IMR-90 (cell line): ENCODE results near the gene CNTNAP3. TPM values are rescaled to one million over a fixed set of nuclear protein-coding genes. Genes with fewer than 3 reads are reported as not detected.
"Not testable (repeated sequence)": the region's sequence is repeated elsewhere in the genome, so short reads cannot be mapped to it uniquely, and the experiment has no call there.

Experiments
- ATAC-seq: fragments of 200-7000 bp; cut with Tn5 transposase; 2 replicates; pipeline ENCODE4 v1.9.1; 2020; ENCODE audit warnings: low read depth, mild to moderate bottlenecking, moderate library complexity
- BruUV-seq: library from RNA; stranded (reverse); fragments of 400-500 nt; replicated peaks from 2 replicates; lab custom pipeline; 2021; lab: Mats Ljungman, UMichigan
- CTCF ChIA-PET: fragments of 300-600 bp; formaldehyde crosslinking; extraction: SDS; loops from one replicate; lab custom pipeline; 2021; ENCODE audit warnings: antibody characterized with exemption; lab: Yijun Ruan, JAX
- POLR2A ChIA-PET: fragments of 300-600 bp; sonication (Branson Sonifier 250); formaldehyde crosslinking; loops from one replicate; lab custom pipeline; 2022; ENCODE audit warnings: antibody characterized with exemption; ENCODE audit not compliant: unreplicated experiment; lab: Charles Lee
- DNase-seq: peaks from one replicate; pipeline ENCODE4 v3.0.0; 2013
- H2AFZ ChIP-seq: replicated peaks from 2 replicates; pipeline ENCODE3; 2013; ENCODE audit warnings: low read length, mild to moderate bottlenecking; ENCODE audit not compliant: poor library complexity
- H2AK5ac ChIP-seq: 2 replicates; pipeline ENCODE4 v1.6.1; 2013; ENCODE audit warnings: low read depth, low read length, inconsistent platforms
- H2AK9ac ChIP-seq: replicated peaks from 2 replicates; pipeline ENCODE3; 2013; ENCODE audit warnings: mild to moderate bottlenecking, low read depth, low read length, moderate library complexity; ENCODE audit not compliant: poor library complexity
- H2BK120ac ChIP-seq: 2 replicates; pipeline ENCODE4 v1.6.1; 2013; ENCODE audit warnings: low read depth, low read length, inconsistent platforms
- H2BK15ac ChIP-seq: 3 replicates; pipeline ENCODE4 v1.6.1; 2013; ENCODE audit warnings: low read depth, low read length, inconsistent platforms
- H2BK20ac ChIP-seq: 2 replicates; pipeline ENCODE4 v1.6.1; 2013; ENCODE audit warnings: low read depth, mild to moderate bottlenecking, inconsistent platforms, low read length, moderate library complexity
- H2BK5ac ChIP-seq: 2 replicates; pipeline ENCODE4 v1.6.1; 2013; ENCODE audit warnings: mild to moderate bottlenecking, low read depth, low read length, inconsistent platforms; ENCODE audit not compliant: poor library complexity, severe bottlenecking
- H3K14ac ChIP-seq: replicated peaks from 2 replicates; pipeline ENCODE4 v1.6.1; 2013; ENCODE audit warnings: low read depth, low read length, inconsistent platforms
- H3K18ac ChIP-seq: 2 replicates; pipeline ENCODE4 v1.6.1; 2013; ENCODE audit warnings: low read depth, low read length, control low read depth
- H3K23ac ChIP-seq: 2 replicates; pipeline ENCODE4 v1.6.1; 2013; ENCODE audit warnings: low read depth, low read length, inconsistent platforms
- H3K27ac ChIP-seq: 2 replicates; pipeline ENCODE4 v1.5.1; 2013; ENCODE audit warnings: mild to moderate bottlenecking, control low read depth, low read length; ENCODE audit not compliant: insufficient read depth
- H3K27me3 ChIP-seq: 2 replicates; pipeline ENCODE4 v1.6.1; 2013; ENCODE audit warnings: low read length; ENCODE audit not compliant: control insufficient read depth, insufficient read depth
- H3K36me3 ChIP-seq: 2 replicates; pipeline ENCODE4 v1.6.1; 2013; ENCODE audit warnings: low read length, mixed read lengths; ENCODE audit not compliant: control insufficient read depth, insufficient read depth
- H3K4ac ChIP-seq: 2 replicates; pipeline ENCODE4 v1.6.1; 2013; ENCODE audit warnings: low read depth, low read length, inconsistent platforms
- H3K4me1 ChIP-seq: 2 replicates; pipeline ENCODE4 v1.6.1; 2013; ENCODE audit warnings: low read length, mixed read lengths; ENCODE audit not compliant: control insufficient read depth, insufficient read depth
- H3K4me2 ChIP-seq: 2 replicates; pipeline ENCODE4 v1.6.1; 2013; ENCODE audit warnings: low read depth, mild to moderate bottlenecking, control low read depth, low read length, moderate library complexity
- H3K4me3 ChIP-seq: 2 replicates; pipeline ENCODE4 v1.5.1; 2013; ENCODE audit warnings: low read depth, mild to moderate bottlenecking, control low read depth, low read length, moderate library complexity; ENCODE audit not compliant: insufficient read depth
- H3K56ac ChIP-seq: 2 replicates; pipeline ENCODE4 v1.6.1; 2013; ENCODE audit warnings: low read length, inconsistent platforms; ENCODE audit not compliant: insufficient read depth; ENCODE audit errors: extremely low read depth
- H3K79me1 ChIP-seq, 2 experiments: 2 replicates each; pipeline ENCODE4 v1.6.1; 2013; ENCODE audit warnings: low read length in 2 of 2, inconsistent platforms in 1 of 2, low read depth in 1 of 2
- H3K9ac ChIP-seq: 2 replicates; pipeline ENCODE4 v1.6.1; 2013; ENCODE audit warnings: low read depth, low read length, control low read depth
- H3K9me1 ChIP-seq: 2 replicates; pipeline ENCODE4 v1.6.1; 2013; ENCODE audit warnings: low read length, inconsistent platforms; ENCODE audit not compliant: insufficient read depth
- H3K9me3 ChIP-seq: 2 replicates; pipeline ENCODE4 v1.6.1; 2013; ENCODE audit warnings: low read length; ENCODE audit not compliant: control insufficient read depth, insufficient read depth
- H4K20me1 ChIP-seq: 2 replicates; pipeline ENCODE4 v1.6.1; 2013; ENCODE audit warnings: low read length, inconsistent platforms; ENCODE audit not compliant: insufficient read depth
- H4K5ac ChIP-seq: 2 replicates; pipeline ENCODE4 v1.6.1; 2013; ENCODE audit warnings: mild to moderate bottlenecking, low read depth, low read length, control low read depth
- H4K8ac ChIP-seq, 2 experiments: 2 replicates each; pipeline ENCODE4 v1.6.1; 2013; ENCODE audit warnings: low read depth in 2 of 2, low read length in 2 of 2, control low read depth in 1 of 2, inconsistent platforms in 1 of 2
- H4K91ac ChIP-seq: 2 replicates; pipeline ENCODE4 v1.6.1; 2013; ENCODE audit warnings: low read depth, low read length, inconsistent platforms; ENCODE audit not compliant: insufficient read depth
- WGBS, 2 experiments: methylation state at CpG; one replicate each; pipeline versions ENCODE4 v1.1.5 to v1.1.7; 2013; ENCODE audit warnings: missing lambda C conversion rate in 2 of 2; ENCODE audit not compliant: insufficient read length in 1 of 2; ENCODE audit errors: extremely low coverage in 2 of 2; 5-methylcytosine and 5-hydroxymethylcytosine counted together
- dilution Hi-C: fragments of 300-500 bp; cut with HindIII; formaldehyde crosslinking; loops from one replicate; pipeline ENCODE4 v1.14.3; 2018; ENCODE audit warnings: low sequenced_read_pairs; ENCODE audit not compliant: unreplicated experiment
- in situ Hi-C: fragments of 300-500 bp; cut with MboI; formaldehyde crosslinking; loops from 3 replicates; pipeline ENCODE4 v1.14.3; 2019; ENCODE audit warnings: low sequenced_read_pairs, inconsistent platforms, mixed read lengths
- intact Hi-C: fragments of 100-400 bp; cut with micrococcal nuclease; formaldehyde crosslinking; loops from 2 replicates; pipeline ENCODE4 v1.10.0; 2022
- polyA plus RNA-seq, 3 experiments: library from polyadenylated mRNA; depleted of rRNA; stranded (reverse); fragments of >200 nt; gene quantifications; 2 replicates each; pipeline ENCODE4 v1.2.3, GENCODE V29; 2012; ENCODE audit warnings: low replicate concordance in 1 of 3
- total RNA-seq: library from RNA; depleted of rRNA; stranded (reverse); fragments of >200 nt; gene quantifications from 2 replicates; pipeline ENCODE4 v1.2.3, GENCODE V29; 2012

CNTNAP3 gene
- total and polyA plus RNA-seq, 2 of the 4 experiments (the other 2 are of a cell fraction): 0.90 to 1.2 TPM

DNA sequence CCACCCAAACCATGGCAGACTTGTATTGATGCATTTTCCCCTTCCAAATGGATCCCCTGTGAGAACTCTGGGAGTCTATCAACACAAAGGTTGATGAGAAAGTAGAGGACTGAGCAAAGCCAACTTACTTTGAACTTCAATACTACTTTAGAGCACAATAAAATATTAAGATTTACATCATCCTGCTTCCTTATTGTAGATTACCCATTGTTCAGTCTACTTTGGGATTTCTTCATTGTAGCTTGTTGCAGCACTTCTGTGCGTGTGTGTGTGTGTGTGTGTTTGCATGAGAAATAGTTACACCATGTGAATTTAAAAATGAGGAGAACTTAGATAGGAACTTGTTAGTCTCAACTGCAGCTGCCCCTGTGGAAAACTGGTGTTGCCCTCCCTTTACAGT is 72.0 kb downstream of the CNTNAP3 start:
- H4K91ac ChIP-seq, BruUV-seq, H3K4ac ChIP-seq, H3K9me3 ChIP-seq, H3K9ac ChIP-seq, H3K27me3 ChIP-seq, H2BK5ac ChIP-seq, H3K56ac ChIP-seq, H3K18ac ChIP-seq, intact Hi-C loops, H3K27ac ChIP-seq, H2AK9ac ChIP-seq, H3K23ac ChIP-seq, H2AFZ ChIP-seq, in situ Hi-C loops, H4K5ac ChIP-seq, H2BK20ac ChIP-seq, H4K20me1 ChIP-seq, POLR2A ChIA-PET, H3K9me1 ChIP-seq, H3K79me1 ChIP-seq, H3K14ac ChIP-seq, DNase-seq, H4K8ac ChIP-seq, CTCF ChIA-PET, H2AK5ac ChIP-seq, H2BK15ac ChIP-seq, H2BK120ac ChIP-seq, H3K4me2 ChIP-seq, ATAC-seq, H3K4me3 ChIP-seq, H3K36me3 ChIP-seq, dilution Hi-C loops, H3K4me1 ChIP-seq: not testable (repeated sequence)
- WGBS, 2 experiments: no CpG with 5 or more reads among the region's 1 CpG

DNA sequence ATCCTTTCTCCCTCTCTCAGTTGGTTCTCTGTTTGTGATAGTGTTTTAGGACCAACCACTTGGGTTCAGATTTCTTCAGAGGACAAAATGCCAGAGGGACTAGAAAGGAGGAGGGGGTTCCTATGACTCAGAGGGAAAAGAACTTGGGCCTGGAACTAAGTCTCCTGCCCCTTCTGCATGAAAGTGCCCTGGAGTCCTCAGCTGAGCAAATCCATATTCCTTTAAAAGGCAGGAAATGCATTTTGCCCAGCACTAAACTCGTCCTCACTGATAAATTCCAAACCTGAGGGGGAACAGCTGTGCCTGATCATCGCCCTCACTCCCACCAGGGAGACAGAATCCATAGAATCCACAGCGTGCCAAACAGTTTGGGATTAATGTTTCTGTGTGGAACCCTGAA is 78.2 kb downstream of the CNTNAP3 start:
- ATAC-seq, H4K20me1 ChIP-seq, H3K18ac ChIP-seq, H4K91ac ChIP-seq, H3K14ac ChIP-seq, H3K23ac ChIP-seq, H2AFZ ChIP-seq, BruUV-seq, H4K5ac ChIP-seq, H2BK20ac ChIP-seq, H3K27ac ChIP-seq, in situ Hi-C loops, H3K79me1 ChIP-seq, H3K4ac ChIP-seq, DNase-seq, H3K4me1 ChIP-seq, H3K9me1 ChIP-seq, H3K9me3 ChIP-seq, H2BK120ac ChIP-seq, CTCF ChIA-PET, H2AK5ac ChIP-seq, H2BK15ac ChIP-seq, intact Hi-C loops, dilution Hi-C loops, H3K4me3 ChIP-seq, H3K27me3 ChIP-seq, POLR2A ChIA-PET, H2BK5ac ChIP-seq, H3K9ac ChIP-seq, H3K4me2 ChIP-seq, H4K8ac ChIP-seq, H2AK9ac ChIP-seq, H3K36me3 ChIP-seq, H3K56ac ChIP-seq: not testable (repeated sequence)
- no CpG with 5 or more reads among the region's 3 CpGs for WGBS, 2 experiments
